HG03280 (cell line): ENCODE data around the gene FAM72C.
"Not testable (repeated sequence)": the region's sequence is repeated elsewhere in the genome, so short reads cannot be mapped to it uniquely, and the experiment has no call there.

ENCODE experiments used
- ATAC-seq: cut with Tn5 transposase; IDR thresholded peaks from one replicate; pipeline ENCODE4 v1.9.1; 2021; ENCODE audit warnings: mild to moderate bottlenecking, moderate library complexity; ENCODE audit not compliant: unreplicated experiment

FAM72C gene

DNA sequence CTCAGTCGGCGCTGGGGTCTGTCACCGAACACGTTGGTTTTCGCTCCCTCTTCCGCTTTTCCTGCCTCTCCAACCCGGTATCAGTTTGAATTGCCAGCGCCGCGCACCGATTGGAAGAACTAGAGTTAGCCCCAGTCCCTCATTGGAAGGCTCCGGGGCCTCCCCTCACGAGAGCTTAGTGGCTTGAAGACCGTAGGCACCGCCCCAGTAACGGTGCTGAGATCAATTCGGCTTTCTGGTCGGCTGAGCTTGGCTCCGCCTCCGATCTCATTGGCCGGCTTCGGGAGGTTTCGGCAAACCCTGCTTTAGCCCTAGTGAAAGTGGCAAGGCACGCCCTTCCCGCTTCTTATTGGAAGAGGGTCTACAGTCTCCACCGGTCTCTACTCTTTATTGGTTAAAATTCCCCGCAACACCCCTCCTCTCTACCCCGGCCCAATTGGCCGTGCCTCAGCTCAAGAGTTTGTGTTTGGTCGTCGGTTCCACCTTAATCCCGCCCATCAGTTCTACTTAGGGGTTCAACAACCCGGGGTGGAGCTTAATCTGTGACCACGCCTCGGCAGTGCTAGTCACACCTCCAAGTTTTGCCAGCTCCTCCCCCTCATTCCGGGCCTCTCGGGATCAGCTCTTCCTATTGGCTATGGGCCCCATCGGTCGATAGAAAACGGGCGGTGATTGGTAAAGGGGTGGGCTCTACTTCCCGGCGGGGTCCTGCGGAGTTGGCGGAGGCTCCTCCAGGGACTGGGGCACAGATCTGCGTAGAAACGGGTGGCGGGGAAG lies at the start of gene FAM72C:
Gene FAM72C (minus strand): TSS at position 63 of the 777 bp plus-strand sequence. CDS start 845 bp downstream, outside the sequence.
- peak; percentile 83 for ATAC-seq

DNA sequence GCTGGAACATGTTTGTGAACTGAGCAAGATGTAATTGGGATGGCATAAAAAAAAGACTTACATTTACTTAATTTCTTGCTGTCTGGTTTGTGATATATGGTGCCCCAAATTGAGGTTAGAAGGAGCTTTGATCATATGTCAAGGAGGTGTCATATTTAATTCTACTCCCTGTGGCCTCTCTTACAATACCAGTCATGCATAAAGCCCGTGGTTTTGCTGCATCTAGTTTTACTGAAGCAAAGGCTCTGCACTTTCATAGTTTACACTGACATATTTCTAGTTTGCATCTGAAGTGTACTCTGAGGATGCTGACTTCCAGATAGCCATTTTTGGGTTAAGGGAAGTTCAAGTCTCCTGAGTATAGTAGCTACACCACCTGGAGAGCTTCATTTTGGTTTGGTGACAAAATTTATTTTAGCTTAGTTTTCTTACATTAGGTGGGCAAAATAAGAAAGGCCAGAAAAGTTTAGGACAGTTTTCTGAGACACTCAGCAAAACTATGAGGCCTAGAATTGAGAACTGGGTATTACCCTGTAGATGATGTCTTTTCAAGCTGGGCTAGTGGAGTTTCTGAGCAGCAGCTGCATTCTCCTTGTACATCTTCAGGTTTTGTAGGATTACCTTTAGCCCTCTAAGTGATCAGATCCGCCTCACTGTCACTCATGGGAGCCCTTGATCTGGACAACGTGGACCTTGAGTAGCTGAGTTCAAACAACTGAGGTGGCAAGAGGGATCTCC lies 48.4 kb upstream of the FAM72C start:
- not testable (repeated sequence) for ATAC-seq

DNA sequence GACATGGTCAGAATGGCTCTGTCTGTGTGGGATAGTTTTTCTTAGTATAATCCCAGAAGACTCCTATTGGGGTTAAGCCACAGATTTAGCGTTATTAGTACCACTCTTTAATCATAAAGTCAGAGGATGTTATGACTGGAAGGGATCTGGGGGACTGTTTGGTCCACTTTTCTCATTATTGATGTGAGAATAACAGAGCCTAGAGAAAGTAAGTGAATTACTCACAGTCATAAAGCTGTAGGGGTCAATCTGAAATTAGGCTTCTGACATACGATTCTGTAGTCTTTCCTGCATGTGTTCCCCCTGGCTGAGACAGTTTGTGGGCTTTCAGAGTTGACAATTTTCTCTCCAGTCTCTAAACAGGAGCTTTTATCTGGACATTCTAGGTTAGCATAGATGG lies 47.3 kb upstream of the FAM72C start:
- not testable (repeated sequence) for ATAC-seq

DNA sequence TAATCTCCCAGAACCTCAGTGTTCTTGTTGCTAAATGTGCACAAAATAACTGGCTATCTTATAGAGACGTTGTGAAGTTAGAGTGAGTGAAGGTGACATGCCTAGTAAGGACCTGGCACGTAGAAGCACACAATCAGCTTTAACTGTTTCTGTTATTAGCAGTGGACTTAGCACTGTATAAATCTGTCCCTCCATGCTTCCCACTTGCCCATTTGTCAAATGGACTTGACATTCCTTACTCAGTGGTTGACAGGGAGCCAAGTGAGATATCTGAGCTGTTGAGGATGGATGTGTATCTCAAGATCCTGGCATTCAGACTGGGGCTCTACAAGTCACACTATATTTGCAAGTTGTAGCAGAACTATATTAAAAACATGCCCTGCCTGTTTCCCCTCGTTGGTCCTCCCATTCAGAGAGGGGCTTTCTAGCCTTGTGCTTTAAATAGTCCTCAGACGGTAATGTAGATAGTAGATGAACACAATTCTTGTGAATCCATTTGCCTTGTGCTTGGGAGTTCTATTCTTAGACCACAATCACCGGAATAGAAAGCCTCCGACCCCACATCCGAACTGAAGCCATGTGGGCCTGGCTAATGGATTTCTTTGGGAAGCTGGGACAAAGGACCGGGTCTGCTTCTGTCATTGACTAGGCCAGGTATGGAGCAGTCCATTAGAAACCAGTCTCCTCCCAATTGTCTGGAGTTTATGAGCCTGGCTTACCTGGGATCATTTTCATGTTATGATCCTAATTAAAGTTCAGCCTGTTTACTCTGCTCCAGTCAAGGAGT lies 43.6 kb upstream of the FAM72C start:
- ATAC-seq, result not testable (repeated sequence)

DNA sequence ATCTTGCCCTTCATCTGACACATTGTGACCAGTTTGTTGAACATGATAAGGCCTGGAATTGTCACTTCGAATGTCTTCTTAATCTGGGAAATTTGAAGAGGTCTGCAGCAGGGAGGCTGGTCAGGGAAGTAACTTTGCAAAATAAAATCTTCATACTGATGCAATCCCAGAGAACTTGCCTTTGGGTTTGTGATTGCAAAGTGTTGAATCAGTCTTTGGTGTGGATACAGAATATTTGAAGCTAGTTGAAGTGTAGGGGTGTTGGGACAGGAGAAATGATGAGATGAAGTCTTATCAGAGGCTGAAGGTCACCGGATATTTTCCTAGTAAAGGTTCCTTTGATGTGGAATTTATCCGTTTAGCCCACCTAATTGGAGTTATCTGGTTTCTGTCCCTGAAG lies 42.7 kb upstream of the FAM72C start:
- not testable (repeated sequence) for ATAC-seq

DNA sequence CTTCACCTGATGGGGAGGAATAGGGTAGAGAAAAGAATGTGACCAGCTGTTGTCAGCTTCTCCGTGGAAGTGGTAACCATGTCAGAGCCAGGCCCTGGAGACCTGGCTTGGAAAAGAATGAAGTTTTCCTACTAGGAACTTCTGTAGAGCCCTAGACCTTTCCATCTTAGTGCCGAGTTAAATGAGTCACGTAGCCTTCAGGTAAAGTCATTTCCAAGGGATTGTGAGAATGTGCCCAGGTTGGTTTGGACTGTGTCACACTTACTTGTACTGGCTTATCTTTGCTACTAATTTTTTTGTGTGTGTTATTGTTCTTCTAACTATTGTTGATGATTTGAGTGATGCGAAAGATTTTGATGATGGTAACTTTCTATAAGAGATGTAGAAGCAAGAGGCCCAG lies 42.3 kb upstream of the FAM72C start:
- ATAC-seq, result not testable (repeated sequence)

DNA sequence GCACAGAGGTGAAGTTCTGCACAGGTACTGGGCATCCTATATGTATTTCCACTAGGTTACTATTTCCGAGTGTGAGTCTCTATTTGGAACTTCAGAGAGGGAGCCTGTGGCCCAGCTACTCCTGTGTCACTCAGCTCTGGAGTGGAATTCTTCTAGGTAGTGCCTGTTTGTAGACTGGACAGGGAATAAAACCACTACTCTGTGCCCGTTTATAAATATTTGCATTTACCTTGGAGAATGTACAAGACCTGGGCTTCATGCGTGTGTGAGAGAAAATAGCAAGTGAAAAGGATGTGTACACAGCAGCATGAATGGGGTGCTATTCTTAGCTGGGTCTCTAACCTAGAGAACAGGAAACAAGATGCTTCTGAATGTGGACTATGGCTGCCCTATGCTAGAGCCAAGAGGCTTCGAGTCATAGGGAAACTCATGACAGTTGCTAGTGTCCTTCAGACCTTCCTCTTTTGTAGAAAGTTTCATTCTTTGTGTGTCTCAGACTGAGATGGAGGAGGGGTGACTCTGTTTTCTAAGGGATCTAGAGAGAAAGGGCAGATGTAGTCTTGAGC lies 40.5 kb upstream of the FAM72C start:
- peak; percentile 96 for ATAC-seq

DNA sequence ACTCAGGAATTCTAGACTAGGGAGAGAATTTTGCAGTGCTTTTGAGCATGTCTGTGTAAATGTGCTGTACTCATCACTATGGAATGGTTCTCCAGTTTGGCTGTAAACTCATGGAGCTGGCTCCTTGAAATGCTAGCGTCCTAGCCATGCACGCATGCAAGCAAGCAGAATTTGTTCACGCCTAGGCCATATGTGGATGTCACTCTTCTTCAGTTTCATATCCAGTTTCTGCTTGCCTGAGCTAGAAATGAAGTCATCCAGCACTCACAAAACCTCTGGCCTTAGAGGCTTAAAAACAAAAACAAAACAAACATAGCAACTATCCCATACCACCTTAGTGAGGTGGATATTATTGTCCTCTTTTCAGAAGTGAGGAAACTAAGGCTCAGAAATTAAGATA lies 37.6 kb upstream of the FAM72C start:
- ATAC-seq, result peak; percentile 49

DNA sequence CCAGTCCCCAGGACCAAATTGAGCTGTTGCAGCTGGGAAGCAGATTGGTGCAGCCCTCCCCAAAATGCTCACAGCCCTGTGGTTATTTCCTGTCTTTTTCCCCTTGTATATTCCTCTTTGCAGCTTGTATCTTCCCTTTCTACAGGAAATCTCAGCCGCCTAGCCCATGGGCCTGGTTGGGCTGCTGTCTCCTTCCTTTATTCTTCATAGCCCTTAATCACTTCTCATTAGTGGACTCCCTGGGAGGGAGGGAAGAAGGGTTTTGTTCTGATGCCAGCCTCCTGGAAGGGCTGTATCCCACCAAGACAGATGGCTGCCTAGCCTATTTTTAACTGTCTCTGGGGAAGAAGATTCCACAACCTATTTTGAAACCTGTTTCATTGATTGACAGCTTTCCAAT lies 32.5 kb upstream of the FAM72C start:
- ATAC-seq, result not testable (repeated sequence)

DNA sequence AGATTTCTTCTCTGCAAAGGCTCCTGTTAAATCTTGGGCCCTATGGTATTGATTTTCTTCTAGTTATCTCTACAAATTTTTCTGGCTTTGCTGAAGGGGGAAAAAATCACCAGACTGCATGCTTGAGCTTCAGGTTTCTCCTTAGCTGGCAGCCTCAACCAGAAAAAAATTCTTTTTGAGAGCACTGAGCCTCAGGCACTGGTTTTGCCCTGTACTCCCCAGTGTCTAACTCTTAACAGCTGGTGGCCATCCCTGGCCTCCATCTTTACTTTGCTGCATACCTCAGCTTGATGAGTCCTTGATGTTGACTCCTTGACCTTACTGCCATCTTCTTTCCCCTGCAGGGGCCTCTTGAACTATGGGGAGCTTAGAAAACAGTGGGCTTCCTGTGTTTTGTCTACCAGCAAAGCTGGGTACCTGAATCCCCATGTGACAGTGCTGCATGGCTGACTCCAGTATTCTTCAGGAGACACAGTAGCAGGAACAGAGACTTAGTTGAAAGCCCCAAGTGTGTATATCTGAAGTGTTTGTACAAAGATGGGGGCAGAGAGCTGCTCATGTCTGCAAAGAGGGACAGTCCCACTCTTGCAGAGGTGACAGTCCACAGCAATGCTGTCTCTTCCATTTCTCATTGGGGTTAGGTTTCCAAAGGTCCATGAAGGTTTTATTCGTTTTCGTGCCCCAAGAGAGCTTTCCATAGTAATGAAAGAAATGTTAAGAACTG lies 31.7 kb upstream of the FAM72C start:
- ATAC-seq, result not testable (repeated sequence)

DNA sequence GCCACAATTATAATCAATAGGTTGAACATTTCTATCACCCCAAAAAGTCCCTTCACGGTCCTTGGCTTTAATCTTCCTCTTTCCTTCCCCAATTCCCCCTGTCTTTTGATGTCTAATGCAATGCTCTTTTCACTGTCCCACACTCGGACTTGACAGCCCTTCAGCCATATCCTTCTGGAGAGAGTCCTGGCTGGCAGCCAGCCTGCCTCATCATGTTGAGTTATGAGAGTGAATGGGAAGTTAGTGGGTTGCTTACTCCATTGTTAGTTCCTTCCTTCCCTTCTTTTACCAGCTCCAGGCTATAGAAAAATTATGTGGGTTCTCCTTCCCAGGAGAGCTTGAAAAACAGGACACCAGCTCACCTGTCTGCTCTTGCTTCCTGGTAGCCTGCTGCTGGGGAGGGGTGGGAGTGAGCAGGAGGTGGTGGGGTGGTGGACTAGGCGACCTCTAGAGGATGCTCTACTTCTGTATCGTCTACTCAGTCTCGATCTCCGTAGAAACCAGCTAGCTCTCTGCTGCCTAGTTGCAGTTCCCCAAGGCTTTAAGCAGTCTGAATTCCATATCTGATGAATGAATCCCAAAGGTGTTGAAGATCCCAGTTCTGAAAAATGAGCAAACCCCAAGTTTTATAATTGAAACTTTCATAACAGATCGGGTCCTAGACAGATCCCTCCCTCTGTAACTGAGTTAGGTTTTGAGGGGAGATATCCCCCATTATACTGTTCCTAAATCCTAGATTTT lies 30.5 kb upstream of the FAM72C start:
- ATAC-seq, result not testable (repeated sequence)

DNA sequence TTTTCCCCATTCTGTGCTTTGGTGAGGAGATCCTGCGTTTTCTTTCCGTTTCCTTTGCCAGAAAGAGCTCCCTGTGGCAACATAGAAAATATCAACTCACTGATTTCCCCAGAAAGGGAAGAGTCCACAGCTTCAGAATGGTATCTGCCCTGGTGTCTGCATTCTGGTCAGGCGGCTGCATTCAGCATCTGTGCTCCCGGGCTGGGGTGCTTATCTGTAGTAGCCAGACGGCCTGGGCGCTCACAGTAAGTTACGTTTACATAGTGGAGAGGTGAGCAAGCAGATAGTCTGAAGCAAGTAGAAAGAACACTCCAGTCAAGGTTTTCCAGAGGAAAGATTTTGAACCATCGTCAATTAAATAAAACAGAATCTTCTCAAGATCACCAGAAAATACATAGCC lies 29.3 kb upstream of the FAM72C start:
- ATAC-seq, result not testable (repeated sequence)

DNA sequence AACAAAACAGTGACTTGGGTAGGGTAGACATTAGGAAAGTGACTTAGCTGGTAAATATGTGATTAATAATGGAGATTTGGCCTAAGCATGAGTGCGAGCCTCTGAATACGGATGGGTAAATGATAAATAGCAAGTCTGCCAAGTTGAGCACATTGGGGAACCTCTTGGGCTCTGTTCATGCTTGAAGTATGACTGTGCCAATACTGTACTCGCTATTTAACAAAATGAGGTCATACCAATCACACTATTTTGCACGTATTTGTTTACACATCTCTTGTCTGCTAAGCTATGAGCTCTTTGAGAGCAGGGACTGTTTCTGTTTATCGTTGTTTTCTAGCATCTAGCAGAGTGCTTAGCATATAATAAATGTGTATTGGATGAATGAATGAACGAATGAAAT lies 24.2 kb upstream of the FAM72C start:
- ATAC-seq, result not testable (repeated sequence)

DNA sequence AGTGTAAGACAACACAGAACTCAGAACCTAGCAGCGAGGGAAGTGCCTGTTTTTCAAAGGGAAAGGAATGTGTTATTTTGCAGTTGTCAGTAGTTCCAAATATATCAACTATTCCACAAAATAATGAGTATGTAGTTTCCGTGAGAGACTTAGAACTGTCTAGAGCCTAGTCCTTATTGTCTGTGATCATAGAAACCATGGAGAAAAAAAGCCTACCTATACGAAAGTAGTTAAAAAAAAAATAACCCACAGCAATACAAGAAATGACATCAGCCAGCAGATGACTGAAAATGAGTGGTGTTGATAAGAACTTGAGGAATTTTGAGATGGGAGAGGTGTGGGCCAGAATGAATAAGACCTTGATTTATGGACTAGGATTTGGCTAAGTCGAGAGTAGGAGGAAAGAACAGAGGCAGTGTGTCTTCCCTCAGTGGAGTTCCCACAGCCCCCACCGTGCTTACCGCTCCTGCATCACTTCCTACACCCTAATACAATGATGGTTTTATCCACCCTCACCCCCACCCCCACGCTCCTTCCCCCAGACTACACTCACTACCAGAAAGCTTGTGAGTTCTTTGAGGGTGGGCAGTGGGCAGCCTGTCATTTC lies 21.6 kb upstream of the FAM72C start:
- not testable (repeated sequence) for ATAC-seq

DNA sequence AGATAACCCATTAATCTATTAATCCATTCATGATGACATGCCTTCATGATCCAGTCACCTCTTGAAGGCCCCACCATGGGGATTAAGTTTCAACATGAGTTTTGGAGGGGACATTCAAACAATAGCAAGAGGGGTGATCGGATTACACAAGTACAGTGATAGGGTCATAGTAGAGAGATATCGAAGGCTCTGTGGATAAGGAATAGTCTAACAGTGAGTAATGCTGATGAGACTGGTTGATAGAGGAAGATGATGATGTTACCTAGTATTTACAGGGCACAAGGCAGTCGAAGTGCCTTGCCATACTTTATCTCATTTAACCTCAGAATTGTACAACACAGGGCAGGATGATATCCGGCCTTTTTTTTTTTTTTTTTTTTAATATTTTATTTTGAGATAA lies 18.9 kb upstream of the FAM72C start:
- ATAC-seq, result not testable (repeated sequence)

DNA sequence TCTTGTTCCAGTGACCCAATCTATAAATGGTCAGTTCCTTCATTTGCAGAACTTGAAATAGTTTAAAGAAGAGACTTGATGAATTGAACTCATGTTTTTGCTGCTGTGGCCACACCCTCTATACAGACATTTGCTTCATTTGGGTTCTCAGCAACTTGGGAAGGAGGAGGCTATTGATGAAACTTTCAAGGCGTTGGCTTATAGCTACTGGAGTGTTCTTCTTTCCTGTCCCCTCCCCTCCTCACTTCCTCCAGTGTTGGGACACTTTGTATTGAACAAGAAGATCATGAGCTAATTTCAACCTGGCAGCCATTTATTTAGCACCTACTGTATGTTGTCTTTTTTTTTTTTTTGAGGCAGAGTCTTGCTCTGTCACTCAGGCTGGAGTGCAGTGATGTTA lies 17.9 kb upstream of the FAM72C start:
- ATAC-seq, result not testable (repeated sequence)

DNA sequence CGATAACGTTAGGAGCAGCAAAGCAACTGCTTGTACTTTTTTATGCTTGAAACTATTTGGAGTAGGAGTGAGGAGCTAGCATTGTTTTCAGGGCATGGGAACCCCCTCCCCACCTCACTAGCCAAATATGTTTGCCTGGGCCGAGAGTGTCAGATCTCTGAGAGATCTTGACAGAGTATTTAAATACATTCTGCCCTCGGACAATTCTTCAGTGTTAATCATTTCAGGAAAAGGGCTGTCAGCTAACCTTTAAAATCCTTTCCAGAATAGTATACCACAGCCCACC lies 17.6 kb upstream of the FAM72C start:
- ATAC-seq, result not testable (repeated sequence)

DNA sequence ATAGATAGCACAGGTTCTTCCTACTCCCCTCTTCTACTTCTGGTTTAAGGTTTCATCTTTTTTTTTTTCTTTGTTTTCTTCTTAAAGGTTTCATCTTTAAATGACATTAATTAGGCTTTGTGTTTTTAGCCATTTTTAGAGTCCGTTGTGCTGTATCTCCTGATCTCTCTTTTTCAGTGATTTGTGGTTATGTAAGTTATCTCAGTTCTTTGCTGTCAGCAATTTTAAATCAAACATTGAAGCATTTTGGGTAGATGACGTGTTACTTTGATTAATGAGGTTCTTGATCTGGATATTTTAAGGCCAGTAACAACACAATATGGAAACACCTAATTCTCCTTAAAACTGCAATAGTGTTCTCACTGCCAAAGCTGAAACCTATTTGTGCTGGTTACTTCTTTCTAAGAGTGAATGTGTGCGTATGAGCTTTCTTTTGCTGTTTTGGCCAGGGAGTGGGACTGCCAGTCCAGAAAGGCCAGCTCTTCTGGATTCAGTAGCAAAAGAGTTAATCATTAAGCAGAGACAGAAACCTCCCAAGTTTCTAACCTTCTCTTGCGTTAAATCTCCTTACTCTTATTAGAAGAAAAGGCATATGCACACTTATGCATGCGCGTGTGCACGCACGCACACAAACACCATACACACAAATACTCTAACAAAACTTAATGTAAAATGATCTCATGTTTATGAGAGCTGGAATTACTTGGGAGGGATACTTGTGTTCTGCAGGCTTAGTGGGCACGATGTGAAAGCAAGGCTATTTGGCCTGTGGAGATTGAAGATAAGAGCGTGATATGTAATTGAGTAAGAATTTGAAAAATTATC lies 17.0 kb upstream of the FAM72C start:
- ATAC-seq, result not testable (repeated sequence)

DNA sequence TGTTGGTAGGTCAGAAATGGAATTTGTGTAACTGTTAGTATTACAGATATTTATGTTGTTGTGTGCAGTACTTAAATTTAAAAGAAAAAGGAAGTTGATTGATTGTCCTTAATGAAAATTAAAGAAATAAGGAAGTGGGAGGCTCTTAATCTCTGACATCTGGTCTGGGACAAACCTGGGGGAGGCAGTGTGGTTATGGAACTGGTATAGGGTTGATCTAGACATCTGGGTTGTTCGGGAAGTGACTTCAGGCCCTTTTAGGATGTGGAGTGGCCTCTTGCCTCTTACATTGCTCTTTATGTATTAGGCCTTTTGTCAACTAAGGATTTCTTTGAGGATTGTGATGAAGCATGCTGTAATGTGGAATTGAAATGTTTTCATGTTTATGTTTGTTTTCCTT lies 16.1 kb upstream of the FAM72C start:
- not testable (repeated sequence) for ATAC-seq
